ENCODE measurements around the gene MRPL50. TPM values are rescaled to one million over a fixed set of nuclear protein-coding genes. Genes with fewer than 3 reads are reported as not detected.

Gene MRPL50
- total and polyA plus RNA-seq, 9 of the 15 experiments (the other 6 are each of a cell fraction or from before 2014, with no cell fraction given): 17.5 to 107 (median 37.4) TPM

DNA sequence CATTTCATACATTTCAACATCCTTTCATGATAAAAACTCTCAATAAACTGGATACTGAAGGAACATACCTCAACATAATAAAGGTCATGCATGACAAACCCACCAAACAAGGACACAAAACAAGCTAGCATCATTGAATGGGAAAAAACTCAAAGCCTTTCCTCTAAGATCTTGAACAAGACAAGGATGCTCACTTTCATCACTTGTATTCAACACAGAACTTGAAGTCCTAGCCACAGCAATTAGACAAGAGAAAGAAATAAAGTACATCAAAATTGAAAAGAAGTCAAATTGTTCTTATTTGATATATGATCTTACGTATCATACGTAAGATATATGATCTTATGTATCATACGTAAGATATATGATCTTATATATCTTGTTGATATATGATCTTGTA lies 5.3 kb downstream of the MRPL50 start:
- peaks cover 80% of the 10 kb centered on the region for H3K79me2 ChIP-seq (ENCODE audit: control insufficient read depth, insufficient read depth, low read length)
- CTCF ChIA-PET (ENCODE audit: low intra/inter-chr PET ratio): no interaction called here
- 100% methylated on average over 3 of the region's 3 CpGs for WGBS (ENCODE audit: insufficient coverage, low coverage, missing lambda C conversion rate)
- in situ Hi-C loops (cut with MboI): no loop called here
- no peak for DNase-seq (ENCODE audit: extremely low read depth in 1 of 4, low spot score in 3 of 4)
- H3K4me2 ChIP-seq (ENCODE audit: insufficient read depth, low read length): no peak overlapping the region
- peaks cover 19% of the 10 kb centered on the region for H3K9me3 ChIP-seq (replicated peaks; ENCODE audit: control insufficient read depth, insufficient read depth, low read depth, low read length)
- no peak overlapping the region for H3K27ac ChIP-seq (ENCODE audit: extremely low read depth, low read depth, low read length)
- H3K4me1 ChIP-seq (replicated peaks in 1 of 2; ENCODE audit: control insufficient read depth in 2 of 2, insufficient read depth in 2 of 2, low read length in 2 of 2): no peaks in the 10 kb centered on the region
- peaks cover 82% of the 10 kb centered on the region for H3K36me3 ChIP-seq (ENCODE audit: control insufficient read depth, insufficient read depth, low read length)
- no TSS peak for BruUV-seq (replicated peaks)
- H3K9ac ChIP-seq (ENCODE audit: insufficient read depth in 1 of 2, low read depth in 2 of 2, low read length in 2 of 2): no peak overlapping the region
- H3K9me1 ChIP-seq (ENCODE audit: control insufficient read depth, insufficient read depth, low read length): no peaks in the 10 kb centered on the region
- no peak overlapping the region for H3K4me3 ChIP-seq
- FAIRE-seq: no peak
- H4K20me1 ChIP-seq (replicated peaks; ENCODE audit: control insufficient read depth, insufficient read depth, low read length): no peaks in the 10 kb centered on the region
- POLR2A ChIA-PET: no interaction called here
- ATAC-seq: no peak
- no peaks in the 10 kb centered on the region for H3K27me3 ChIP-seq (ENCODE audit: control insufficient read depth in 2 of 2, insufficient read depth in 2 of 2, low read length in 2 of 2)
- peak; percentile 29 for TF ChIP-seq RBM25 (IDR thresholded peaks at IDR 0.05; ENCODE audit: low read depth, low read length, severe bottlenecking)
- TF ChIP-seq, protein P1, sequence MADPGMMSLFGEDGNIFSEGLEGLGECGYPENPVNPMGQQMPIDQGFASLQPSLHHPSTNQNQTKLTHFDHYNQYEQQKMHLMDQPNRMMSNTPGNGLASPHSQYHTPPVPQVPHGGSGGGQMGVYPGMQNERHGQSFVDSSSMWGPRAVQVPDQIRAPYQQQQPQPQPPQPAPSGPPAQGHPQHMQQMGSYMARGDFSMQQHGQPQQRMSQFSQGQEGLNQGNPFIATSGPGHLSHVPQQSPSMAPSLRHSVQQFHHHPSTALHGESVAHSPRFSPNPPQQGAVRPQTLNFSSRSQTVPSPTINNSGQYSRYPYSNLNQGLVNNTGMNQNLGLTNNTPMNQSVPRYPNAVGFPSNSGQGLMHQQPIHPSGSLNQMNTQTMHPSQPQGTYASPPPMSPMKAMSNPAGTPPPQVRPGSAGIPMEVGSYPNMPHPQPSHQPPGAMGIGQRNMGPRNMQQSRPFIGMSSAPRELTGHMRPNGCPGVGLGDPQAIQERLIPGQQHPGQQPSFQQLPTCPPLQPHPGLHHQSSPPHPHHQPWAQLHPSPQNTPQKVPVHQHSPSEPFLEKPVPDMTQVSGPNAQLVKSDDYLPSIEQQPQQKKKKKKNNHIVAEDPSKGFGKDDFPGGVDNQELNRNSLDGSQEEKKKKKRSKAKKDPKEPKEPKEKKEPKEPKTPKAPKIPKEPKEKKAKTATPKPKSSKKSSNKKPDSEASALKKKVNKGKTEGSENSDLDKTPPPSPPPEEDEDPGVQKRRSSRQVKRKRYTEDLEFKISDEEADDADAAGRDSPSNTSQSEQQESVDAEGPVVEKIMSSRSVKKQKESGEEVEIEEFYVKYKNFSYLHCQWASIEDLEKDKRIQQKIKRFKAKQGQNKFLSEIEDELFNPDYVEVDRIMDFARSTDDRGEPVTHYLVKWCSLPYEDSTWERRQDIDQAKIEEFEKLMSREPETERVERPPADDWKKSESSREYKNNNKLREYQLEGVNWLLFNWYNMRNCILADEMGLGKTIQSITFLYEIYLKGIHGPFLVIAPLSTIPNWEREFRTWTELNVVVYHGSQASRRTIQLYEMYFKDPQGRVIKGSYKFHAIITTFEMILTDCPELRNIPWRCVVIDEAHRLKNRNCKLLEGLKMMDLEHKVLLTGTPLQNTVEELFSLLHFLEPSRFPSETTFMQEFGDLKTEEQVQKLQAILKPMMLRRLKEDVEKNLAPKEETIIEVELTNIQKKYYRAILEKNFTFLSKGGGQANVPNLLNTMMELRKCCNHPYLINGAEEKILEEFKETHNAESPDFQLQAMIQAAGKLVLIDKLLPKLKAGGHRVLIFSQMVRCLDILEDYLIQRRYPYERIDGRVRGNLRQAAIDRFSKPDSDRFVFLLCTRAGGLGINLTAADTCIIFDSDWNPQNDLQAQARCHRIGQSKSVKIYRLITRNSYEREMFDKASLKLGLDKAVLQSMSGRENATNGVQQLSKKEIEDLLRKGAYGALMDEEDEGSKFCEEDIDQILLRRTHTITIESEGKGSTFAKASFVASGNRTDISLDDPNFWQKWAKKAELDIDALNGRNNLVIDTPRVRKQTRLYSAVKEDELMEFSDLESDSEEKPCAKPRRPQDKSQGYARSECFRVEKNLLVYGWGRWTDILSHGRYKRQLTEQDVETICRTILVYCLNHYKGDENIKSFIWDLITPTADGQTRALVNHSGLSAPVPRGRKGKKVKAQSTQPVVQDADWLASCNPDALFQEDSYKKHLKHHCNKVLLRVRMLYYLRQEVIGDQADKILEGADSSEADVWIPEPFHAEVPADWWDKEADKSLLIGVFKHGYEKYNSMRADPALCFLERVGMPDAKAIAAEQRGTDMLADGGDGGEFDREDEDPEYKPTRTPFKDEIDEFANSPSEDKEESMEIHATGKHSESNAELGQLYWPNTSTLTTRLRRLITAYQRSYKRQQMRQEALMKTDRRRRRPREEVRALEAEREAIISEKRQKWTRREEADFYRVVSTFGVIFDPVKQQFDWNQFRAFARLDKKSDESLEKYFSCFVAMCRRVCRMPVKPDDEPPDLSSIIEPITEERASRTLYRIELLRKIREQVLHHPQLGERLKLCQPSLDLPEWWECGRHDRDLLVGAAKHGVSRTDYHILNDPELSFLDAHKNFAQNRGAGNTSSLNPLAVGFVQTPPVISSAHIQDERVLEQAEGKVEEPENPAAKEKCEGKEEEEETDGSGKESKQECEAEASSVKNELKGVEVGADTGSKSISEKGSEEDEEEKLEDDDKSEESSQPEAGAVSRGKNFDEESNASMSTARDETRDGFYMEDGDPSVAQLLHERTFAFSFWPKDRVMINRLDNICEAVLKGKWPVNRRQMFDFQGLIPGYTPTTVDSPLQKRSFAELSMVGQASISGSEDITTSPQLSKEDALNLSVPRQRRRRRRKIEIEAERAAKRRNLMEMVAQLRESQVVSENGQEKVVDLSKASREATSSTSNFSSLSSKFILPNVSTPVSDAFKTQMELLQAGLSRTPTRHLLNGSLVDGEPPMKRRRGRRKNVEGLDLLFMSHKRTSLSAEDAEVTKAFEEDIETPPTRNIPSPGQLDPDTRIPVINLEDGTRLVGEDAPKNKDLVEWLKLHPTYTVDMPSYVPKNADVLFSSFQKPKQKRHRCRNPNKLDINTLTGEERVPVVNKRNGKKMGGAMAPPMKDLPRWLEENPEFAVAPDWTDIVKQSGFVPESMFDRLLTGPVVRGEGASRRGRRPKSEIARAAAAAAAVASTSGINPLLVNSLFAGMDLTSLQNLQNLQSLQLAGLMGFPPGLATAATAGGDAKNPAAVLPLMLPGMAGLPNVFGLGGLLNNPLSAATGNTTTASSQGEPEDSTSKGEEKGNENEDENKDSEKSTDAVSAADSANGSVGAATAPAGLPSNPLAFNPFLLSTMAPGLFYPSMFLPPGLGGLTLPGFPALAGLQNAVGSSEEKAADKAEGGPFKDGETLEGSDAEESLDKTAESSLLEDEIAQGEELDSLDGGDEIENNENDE (IDR thresholded peaks at IDR 0.05; ENCODE audit: low read depth, low read length): no peak
- peak in 1 of 2 experiments; percentile 83; a peak in 1 of 3 replicates for TF ChIP-seq CBX3 (IDR thresholded peaks at IDR 0.05; ENCODE audit: borderline replicate concordance in 1 of 2, low read length in 2 of 2)
- TF ChIP-seq TRIM24 (IDR thresholded peaks at IDR 0.05): peak in 1 of 2 experiments; percentile 32; a peak in 1 of 4 replicates
- intact Hi-C loops (cut with micrococcal nuclease): loop anchor here (10.0 kb wide), 1 partner anchor 678 kb away; no protein-coding TSS in a partner anchor
- H2AFZ ChIP-seq (ENCODE audit: low read depth, low read length): no peak overlapping the region

Measured in K562 (cell line).